A549 treated with CpdA at 1 μM for 4 hours (cell line): Measurements from ENCODE around the gene GLO1. TPM values are rescaled to one million over a fixed set of nuclear protein-coding genes. Genes with fewer than 3 reads are reported as not detected.

Source experiments
- total RNA-seq: library from RNA; stranded (reverse); fragments of 200-300 nt; extraction: Qiagen RNA extraction; gene quantifications from 5 replicates; pipeline ENCODE4 v1.2.3, GENCODE V29; 2022; ENCODE audit warnings: low read depth

Gene GLO1
- 89.6 to 95.3 TPM (median 93.0 TPM) in 5 replicates for total RNA-seq

DNA sequence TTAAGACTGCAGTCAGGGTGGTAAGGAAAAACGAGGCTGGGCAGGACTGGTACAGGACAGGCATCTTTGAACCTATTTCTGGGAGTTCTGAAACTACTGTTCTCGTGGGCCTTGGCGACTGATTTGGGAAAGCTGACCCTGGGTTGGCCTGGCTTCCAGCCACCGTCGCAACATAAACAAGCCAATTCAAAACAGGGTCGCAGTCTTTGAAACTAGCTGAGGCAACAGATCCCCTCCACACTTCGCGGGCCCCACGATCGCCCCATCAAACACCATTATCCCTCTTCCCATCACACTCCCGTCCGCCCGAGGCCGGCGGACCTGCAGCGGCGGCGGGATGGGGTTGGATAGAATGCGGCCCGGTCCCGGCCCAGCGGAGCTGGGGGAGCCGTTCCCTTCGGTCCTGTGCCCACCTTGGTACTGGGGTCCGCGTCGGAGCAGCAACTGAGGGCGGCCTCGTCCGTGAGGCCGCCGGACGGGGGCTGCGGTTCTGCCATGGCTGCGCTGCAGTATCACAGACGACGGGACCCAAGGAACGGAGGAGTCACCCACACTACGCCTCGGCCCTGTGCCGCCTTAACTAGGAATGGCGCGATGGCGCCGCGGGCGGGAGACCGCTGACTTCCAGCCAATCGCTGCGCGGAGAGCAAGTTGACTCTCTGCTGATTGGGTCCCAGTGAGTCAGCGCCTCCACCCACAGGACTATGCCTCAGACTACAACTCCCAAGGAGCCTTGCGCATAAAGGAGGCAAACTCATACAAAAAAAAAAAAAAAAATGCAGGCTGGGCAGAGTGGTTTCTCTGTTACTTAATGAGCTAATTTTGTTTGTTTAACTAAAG lies at the start of gene GLO1:
Gene GLO1, minus strand, starts transcription at position 588 of the 840 bp plus-strand sequence. Its CDS starts 91 bp downstream, at position 497.

DNA sequence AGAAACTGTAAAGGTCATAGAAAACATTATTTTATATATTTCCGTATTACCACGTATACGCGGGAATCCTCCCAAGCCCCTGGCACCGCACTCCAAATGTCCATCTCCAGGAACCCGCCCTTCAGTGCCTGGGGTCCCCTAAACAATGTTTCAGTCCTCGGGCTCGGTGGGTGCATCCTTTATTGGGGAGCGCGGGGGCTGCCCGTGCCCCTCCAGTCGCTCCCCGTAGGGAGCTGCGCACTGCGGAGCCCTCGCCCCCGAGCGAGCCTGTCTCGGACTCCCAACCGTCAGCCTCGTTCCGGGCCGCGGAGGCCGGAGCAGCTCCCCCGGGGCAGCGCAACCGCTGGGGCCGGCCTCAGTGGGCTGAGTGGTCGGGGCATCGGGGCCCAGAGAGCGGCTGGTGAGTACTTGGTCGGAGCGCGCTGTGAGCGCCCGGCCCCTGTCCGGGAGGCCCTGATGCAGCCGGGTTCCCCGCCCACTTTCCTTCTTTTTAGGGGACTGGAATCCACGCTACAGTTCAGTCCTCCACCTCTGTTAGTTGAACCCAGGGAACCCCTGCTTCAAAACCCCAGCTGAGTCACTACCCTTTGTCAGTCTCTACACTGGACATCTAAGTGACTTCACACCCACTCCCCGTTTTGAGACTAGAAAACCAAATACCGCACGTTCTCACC lies 12.2 kb upstream of the GLO1 start, which contains the start of gene DNAH8:
Gene DNAH8, plus strand, starts transcription at position 296 of the 674 bp plus-strand sequence. CDS start 7,499 bp downstream, outside the sequence.

DNA sequence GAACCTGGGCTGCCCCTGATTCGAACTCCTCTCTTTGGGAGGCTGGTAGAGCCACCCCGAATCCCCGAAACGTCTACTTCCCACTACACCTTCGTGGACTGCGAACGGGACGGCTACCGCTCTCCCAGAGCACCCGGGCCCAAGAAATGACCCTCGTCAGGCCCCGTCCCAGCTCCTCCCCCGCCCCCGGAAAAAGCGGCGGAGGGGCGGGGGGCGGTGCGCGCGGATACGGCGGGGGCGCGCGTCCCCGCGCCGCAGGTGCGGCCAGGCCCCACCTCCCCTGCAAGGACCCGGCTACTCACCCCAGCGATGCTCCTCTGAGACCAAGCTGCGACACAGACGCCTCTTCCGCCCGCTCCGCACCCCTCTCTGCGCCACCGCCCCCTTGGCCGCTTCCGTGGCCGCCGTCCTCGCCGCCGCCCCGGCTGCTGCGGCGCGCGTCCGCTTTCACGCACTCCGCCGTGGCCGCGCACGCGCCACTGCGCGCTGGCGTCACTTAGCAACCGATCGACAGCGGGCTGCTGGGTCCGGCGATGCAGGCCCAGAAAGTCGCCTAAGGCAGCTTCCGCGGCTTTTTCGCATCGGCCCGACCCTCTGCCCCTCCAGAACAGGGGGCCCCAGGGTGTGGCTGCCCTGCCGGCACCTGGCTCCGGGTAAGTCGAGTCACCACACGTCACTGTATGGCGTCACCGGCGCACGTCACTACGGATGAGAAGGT lies 63.3 kb downstream of the GLO1 start, which contains the start of gene BTBD9:
Gene BTBD9, minus strand, starts transcription at position 432 of the 718 bp plus-strand sequence.

Other genes with a start within 250 kb of the GLO1 start
- gene BTBD9, start 63.2 kb downstream of the GLO1 start, total RNA-seq: 2.2 to 2.7 TPM (median 2.4 TPM) in 5 replicates
- not detected in 5 replicates for gene DNAH8, start 12.2 kb upstream of the GLO1 start, total RNA-seq